Endodermal cell (in vitro differentiated cells): ENCODE results near the gene DACH1. TPM values are rescaled to one million over a fixed set of nuclear protein-coding genes. Genes with fewer than 3 reads are reported as not detected.

Experiments used
- DNase-seq: peaks from one replicate; pipeline ENCODE4 v3.0.0-alpha.2; 2017
- H3K27ac ChIP-seq: 2 replicates; pipeline ENCODE4 v1.5.1; 2013; ENCODE audit warnings: mild to moderate bottlenecking, low read depth, low read length, moderate library complexity
- H3K27me3 ChIP-seq: 2 replicates; pipeline ENCODE4 v1.6.1; 2013; ENCODE audit warnings: mild to moderate bottlenecking, low read length, moderate library complexity; ENCODE audit not compliant: insufficient read depth, control insufficient read depth, poor library complexity, severe bottlenecking
- H3K36me3 ChIP-seq: 2 replicates; pipeline ENCODE4 v1.7.0; 2013; ENCODE audit warnings: mild to moderate bottlenecking, low read length, moderate library complexity; ENCODE audit not compliant: control insufficient read depth, insufficient read depth
- H3K4me1 ChIP-seq: one replicate; pipeline ENCODE4 v1.7.0; 2013; ENCODE audit warnings: low read length; ENCODE audit not compliant: control insufficient read depth, insufficient read depth
- H3K4me3 ChIP-seq: 2 replicates; pipeline ENCODE4 v1.5.1; 2013; ENCODE audit warnings: mild to moderate bottlenecking, low read length, moderate library complexity
- H3K9ac ChIP-seq: 2 replicates; pipeline ENCODE4 v1.6.1; 2013; ENCODE audit warnings: mild to moderate bottlenecking, low read length, moderate library complexity; ENCODE audit not compliant: poor library complexity, severe bottlenecking; ENCODE audit errors: extremely low read depth
- H3K9me3 ChIP-seq: 2 replicates; pipeline ENCODE4 v1.6.1; 2013; ENCODE audit warnings: mild to moderate bottlenecking, low read length, moderate library complexity; ENCODE audit not compliant: control insufficient read depth
- H3K27ac Mint-ChIP-seq: 2 replicates; pipeline ENCODE4 v1.8.0; 2020; ENCODE audit warnings: mixed read lengths
- H3K27me3 Mint-ChIP-seq: 2 replicates; pipeline ENCODE4 v1.8.0; 2021; ENCODE audit warnings: mild to moderate bottlenecking, mixed read lengths; ENCODE audit not compliant: insufficient read depth
- H3K36me3 Mint-ChIP-seq: 2 replicates; pipeline ENCODE4 v1.8.0; 2020; ENCODE audit warnings: low read depth, mixed read lengths
- H3K4me1 Mint-ChIP-seq: 2 replicates; pipeline ENCODE4 v1.8.0; 2020; ENCODE audit warnings: mixed read lengths
- H3K4me3 Mint-ChIP-seq: 2 replicates; pipeline ENCODE4 v1.8.0; 2020; ENCODE audit warnings: mild to moderate bottlenecking, moderate library complexity, mixed read lengths
- H3K9me3 Mint-ChIP-seq: 2 replicates; pipeline ENCODE4 v1.8.0; 2020; ENCODE audit warnings: mild to moderate bottlenecking, mixed read lengths
- WGBS, 2 experiments: methylation state at CpG; one replicate each; pipeline versions ENCODE4 v1.1.5 to v1.1.7; 2013; ENCODE audit warnings: missing lambda C conversion rate in 2 of 2, mixed read lengths in 1 of 2; ENCODE audit not compliant: insufficient coverage in 1 of 2, insufficient read length in 1 of 2; 5-methylcytosine and 5-hydroxymethylcytosine counted together
- total RNA-seq, 2 donors: library from RNA; stranded (reverse); fragmentation: NEBNext Ultra II Directional in 1 of 2; extraction: Animal tissue kit (Norgen Biotek cat#: 25700) in 1 of 2; gene quantifications; 2 replicates in 1 of 2; 3 replicates in 1 of 2; pipeline ENCODE4 v1.2.1, GENCODE V29; 2021
- TF ChIP-seq, protein P1 (sequence below): fragments of 200-600 bp; sonication (generic); conservative IDR thresholded peaks from 2 replicates; pipeline ENCODE4 v1.5.0; 2021; ENCODE audit warnings: antibody characterized with exemption, mild to moderate bottlenecking

DACH1 gene
- total RNA-seq, 2 donors from 2014 or later: 0.81 to 1.2 TPM

DNA sequence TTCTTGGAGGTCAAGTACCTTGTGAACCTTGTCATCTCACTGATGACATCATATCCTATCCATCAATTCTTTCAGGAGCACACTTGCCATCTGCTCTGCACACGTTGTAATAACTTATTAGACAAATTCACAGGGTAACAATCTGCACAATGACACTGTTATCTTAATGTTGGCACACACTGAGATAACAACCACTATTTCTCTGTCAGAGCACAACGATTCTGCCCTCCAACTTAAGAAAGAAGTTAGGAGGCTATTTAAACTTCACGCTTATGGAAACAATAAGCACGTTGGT, 351.3 kb downstream of the DACH1 start:
- no peaks in the 10 kb centered on the region for H3K4me1 Mint-ChIP-seq
- no peaks in the 10 kb centered on the region for H3K9me3 Mint-ChIP-seq
- H3K36me3 Mint-ChIP-seq: no peaks in the 10 kb centered on the region
- Histone ChIP-seq H3K27ac (peak overlapping the region; percentile 29), H3K9ac (no peak overlapping the region), H3K4me3 (no peak overlapping the region), H3K36me3 (no peaks in the 10 kb centered on the region), H3K4me1 (no peaks in the 10 kb centered on the region), H3K9me3 (no peaks in the 10 kb centered on the region), H3K27me3 (no peaks in the 10 kb centered on the region)
- DNase-seq: no peak
- H3K27ac Mint-ChIP-seq: no peak overlapping the region
- WGBS, 2 experiments: 62 to 80% methylated on average over 1 to 4 of the region's 4 CpGs
- H3K4me3 Mint-ChIP-seq: no peak overlapping the region
- no peaks in the 10 kb centered on the region for H3K27me3 Mint-ChIP-seq
- TF ChIP-seq, protein P1, sequence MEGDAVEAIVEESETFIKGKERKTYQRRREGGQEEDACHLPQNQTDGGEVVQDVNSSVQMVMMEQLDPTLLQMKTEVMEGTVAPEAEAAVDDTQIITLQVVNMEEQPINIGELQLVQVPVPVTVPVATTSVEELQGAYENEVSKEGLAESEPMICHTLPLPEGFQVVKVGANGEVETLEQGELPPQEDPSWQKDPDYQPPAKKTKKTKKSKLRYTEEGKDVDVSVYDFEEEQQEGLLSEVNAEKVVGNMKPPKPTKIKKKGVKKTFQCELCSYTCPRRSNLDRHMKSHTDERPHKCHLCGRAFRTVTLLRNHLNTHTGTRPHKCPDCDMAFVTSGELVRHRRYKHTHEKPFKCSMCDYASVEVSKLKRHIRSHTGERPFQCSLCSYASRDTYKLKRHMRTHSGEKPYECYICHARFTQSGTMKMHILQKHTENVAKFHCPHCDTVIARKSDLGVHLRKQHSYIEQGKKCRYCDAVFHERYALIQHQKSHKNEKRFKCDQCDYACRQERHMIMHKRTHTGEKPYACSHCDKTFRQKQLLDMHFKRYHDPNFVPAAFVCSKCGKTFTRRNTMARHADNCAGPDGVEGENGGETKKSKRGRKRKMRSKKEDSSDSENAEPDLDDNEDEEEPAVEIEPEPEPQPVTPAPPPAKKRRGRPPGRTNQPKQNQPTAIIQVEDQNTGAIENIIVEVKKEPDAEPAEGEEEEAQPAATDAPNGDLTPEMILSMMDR: no peak

DNA sequence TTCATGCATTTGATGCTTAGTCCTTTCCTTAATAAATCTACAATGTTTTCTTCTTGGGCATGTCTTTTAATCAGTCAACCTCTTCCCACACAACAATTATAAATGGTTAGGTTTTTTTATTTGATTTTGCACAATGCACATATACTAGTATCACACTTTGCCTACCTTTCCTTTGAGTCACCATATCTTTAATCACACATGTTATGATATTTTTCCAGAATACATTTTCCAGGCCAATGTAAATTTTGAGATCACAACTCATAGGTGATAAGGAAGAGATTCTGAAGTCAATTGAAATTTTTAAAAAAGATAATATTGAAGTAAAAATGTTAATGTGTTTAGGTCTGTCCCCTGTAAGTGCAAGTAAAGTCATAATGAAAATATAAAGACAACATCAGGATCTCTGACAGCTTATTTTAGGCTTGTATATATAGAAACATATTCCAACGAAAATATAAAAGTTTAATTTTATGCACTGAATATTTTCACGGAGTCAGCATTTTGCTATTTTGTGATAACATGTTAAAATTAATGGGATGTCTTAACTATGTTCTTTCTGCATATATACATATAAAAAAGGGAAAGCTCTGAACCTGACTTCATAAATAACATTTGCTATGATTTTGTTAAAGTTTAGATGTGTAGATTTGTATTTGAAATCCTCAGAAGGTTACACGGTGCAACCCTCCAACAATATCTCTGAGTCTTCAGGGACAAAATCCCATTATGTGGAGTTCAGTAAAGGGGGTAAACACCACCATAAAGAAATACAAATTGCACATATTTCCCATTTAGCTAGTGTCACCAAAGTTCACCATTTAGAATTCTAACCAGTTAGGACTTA, 351.9 kb downstream of the DACH1 start:
- TF ChIP-seq, protein P1: no peak
- no peaks in the 10 kb centered on the region for H3K4me1 Mint-ChIP-seq
- no peak overlapping the region for H3K4me3 Mint-ChIP-seq
- H3K27me3 Mint-ChIP-seq: no peaks in the 10 kb centered on the region
- H3K4me1 ChIP-seq: no peaks in the 10 kb centered on the region
- 100% methylated on average over 1 of the region's 3 CpGs; no CpG with 5 or more reads in 1 of the 2 experiments for WGBS, 2 experiments
- H3K27ac ChIP-seq: no peak overlapping the region
- no peaks in the 10 kb centered on the region for H3K36me3 ChIP-seq
- H3K27me3 ChIP-seq: no peaks in the 10 kb centered on the region
- H3K4me3 ChIP-seq: no peak overlapping the region
- H3K9me3 ChIP-seq: no peaks in the 10 kb centered on the region
- H3K36me3 Mint-ChIP-seq: no peaks in the 10 kb centered on the region
- H3K9me3 Mint-ChIP-seq: no peaks in the 10 kb centered on the region
- no peak overlapping the region for H3K9ac ChIP-seq
- no peak overlapping the region for H3K27ac Mint-ChIP-seq
- DNase-seq: no peak

DNA sequence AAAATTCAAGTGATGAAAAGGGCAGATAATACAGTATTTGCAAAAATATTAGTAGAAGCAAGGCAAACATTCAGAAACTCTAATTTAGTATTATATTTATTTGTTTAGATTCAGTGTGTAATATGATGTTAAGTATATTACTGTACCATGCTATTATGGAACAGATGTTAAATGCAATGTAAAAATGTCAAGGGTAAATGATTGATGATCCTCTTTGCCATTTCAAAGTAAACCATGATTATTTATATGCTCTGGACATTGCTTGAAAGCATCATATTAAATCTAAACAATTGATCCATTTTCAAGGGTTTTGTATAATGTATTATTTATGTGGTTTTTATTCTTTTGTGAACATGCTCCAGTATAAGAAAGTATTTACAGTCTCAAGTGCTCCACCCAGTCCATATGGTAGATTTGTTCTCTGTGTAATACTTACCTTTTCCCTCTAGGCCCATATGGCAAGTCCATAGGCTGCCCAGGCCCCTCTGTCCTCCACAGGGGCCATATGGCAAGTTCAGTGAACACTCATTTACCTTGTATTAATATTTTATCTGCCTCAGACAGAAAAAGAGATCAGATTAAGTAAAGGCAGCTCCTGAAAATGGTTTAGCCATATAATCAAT, 353.5 kb downstream of the DACH1 start:
- no peak for DNase-seq
- Histone ChIP-seq H3K4me3 (no peak overlapping the region), H3K27me3 (no peaks in the 10 kb centered on the region), H3K4me1 (no peaks in the 10 kb centered on the region), H3K27ac (peak overlapping the region; percentile 40), H3K9me3 (no peaks in the 10 kb centered on the region), H3K36me3 (no peaks in the 10 kb centered on the region), H3K9ac (no peak overlapping the region)
- Mint-ChIP-seq H3K27ac (no peak overlapping the region), H3K27me3 (no peaks in the 10 kb centered on the region), H3K4me1 (no peaks in the 10 kb centered on the region), H3K4me3 (no peak overlapping the region), H3K9me3 (no peaks in the 10 kb centered on the region), H3K36me3 (no peaks in the 10 kb centered on the region)
- TF ChIP-seq, protein P1: no peak
